Stimulated activated CD8-positive, alpha-beta memory T cell treated with anti-CD3 and anti-CD28 coated beads, Interleukin-4, amount 100 ng/mL, for 4 hours (primary cell): Measurements from ENCODE around the gene MCTS1.
A peak's percentile ranks its signal among the peaks of the same experiment; 100 is the strongest.
"Not testable (repeated sequence)": the region's sequence is repeated elsewhere in the genome, so short reads cannot be mapped to it uniquely, and the experiment has no call there.

ENCODE experiments used
- DNase-seq, 2 donors: peaks; one replicate each; pipeline ENCODE4 v3.0.0-alpha.2; 2020; ENCODE audit warnings: low read depth in 2 of 2, low spot score in 1 of 2

Gene MCTS1

GRCh38 chrX:120629667-120630537 is 26.0 kb downstream of the MCTS1 start, which contains the start of gene C1GALT1C1:
C1GALT1C1 (minus strand) TSS chrX:120630054; CDS start chrX:120627166, 2,888 bp downstream.
- peak; percentile 68 to 81 for DNase-seq

- DNase-seq: no peak
These were observed 34.7 kb downstream of the MCTS1 start for GRCh38 chrX:120638619-120639018.

- no peak for DNase-seq
These were observed 39.0 kb downstream of the MCTS1 start for GRCh38 chrX:120642871-120643270.

GRCh38 chrX:120647127-120647526 is 43.2 kb downstream of the MCTS1 start:
- DNase-seq: no peak

GRCh38 chrX:120652256-120652655 is 48.4 kb downstream of the MCTS1 start:
- DNase-seq: not testable (repeated sequence)

- DNase-seq: no peak
These were observed 49.1 kb downstream of the MCTS1 start for GRCh38 chrX:120653000-120653399.

- DNase-seq: no peak
These were observed 56.7 kb downstream of the MCTS1 start for GRCh38 chrX:120660637-120661036.
